ENCODE data around the gene AADAC. TPM values are rescaled to one million over a fixed set of nuclear protein-coding genes. Genes with fewer than 3 reads are reported as not detected.
"Not testable (repeated sequence)": the region's sequence is repeated elsewhere in the genome, so short reads cannot be mapped to it uniquely, and the experiment has no call there.

Gene AADAC
- total RNA-seq, 2 donors from 2014 or later, result not detected

GRCh38 chr3:151806838-151807237 lies 7.1 kb upstream of the AADAC start:
- intact Hi-C loops (cut with DNase I), result no loop called here
- DNase-seq (ENCODE audit: low spot score), result no peak
- TF ChIP-seq CTCF (IDR thresholded peaks at IDR 0.05), result no peak
- TF ChIP-seq POLR2A (IDR thresholded peaks at IDR 0.05), result no peak
- TF ChIP-seq POLR2AphosphoS5 (IDR thresholded peaks at IDR 0.05), result no peak
- Histone ChIP-seq H3K27me3 (replicated peaks; ENCODE audit: insufficient read depth) (no peaks in the 10 kb centered on the region), H3K4me1 (replicated peaks) (no peaks in the 10 kb centered on the region), H3K4me3 (no peak overlapping the region), H3K27ac (no peak overlapping the region), H3K36me3 (no peaks in the 10 kb centered on the region), H3K9me3 (no peaks in the 10 kb centered on the region)
- WGBS, result 91% methylated on average over 15 of the region's 15 CpGs

DNA sequence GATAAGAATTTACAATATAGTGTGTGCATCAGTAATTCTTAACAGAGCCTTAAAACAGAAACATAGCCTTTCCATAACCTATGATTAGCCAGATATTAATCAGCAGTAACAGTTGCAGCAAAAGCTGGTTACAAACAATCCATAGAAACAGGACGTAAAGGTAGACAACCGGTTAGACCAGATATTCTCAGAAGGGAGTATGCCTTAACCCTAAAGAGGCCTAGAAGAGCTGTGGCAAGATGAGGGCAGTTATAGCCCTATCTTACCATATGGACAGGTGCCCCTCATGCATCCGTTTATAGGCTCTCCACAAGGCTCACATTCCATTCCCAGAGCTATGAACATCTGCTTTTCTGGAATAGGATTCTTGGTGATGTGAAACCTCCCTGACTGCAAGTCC lies 5.0 kb upstream of the AADAC start:
- WGBS, result 72% methylated on average over 3 of the region's 3 CpGs
- intact Hi-C loops (cut with DNase I); H3K4me3 ChIP-seq: not testable (repeated sequence)

GRCh38 chr3:151811474-151811873 lies 2.4 kb upstream of the AADAC start:
- H3K27ac ChIP-seq, result no peak overlapping the region
- no peak overlapping the region for H3K4me3 ChIP-seq
- TF ChIP-seq CTCF (IDR thresholded peaks at IDR 0.05) (no peak), POLR2AphosphoS5 (IDR thresholded peaks at IDR 0.05) (no peak), POLR2A (IDR thresholded peaks at IDR 0.05) (no peak)
- WGBS, result 95% methylated on average over 2 of the region's 2 CpGs
- intact Hi-C loops (cut with DNase I), result no loop called here
- H3K36me3 ChIP-seq, result no peaks in the 10 kb centered on the region
- H3K4me1 ChIP-seq (replicated peaks), result no peaks in the 10 kb centered on the region
- no peaks in the 10 kb centered on the region for H3K9me3 ChIP-seq
- H3K27me3 ChIP-seq (replicated peaks; ENCODE audit: insufficient read depth), result no peaks in the 10 kb centered on the region
- no peak for DNase-seq (ENCODE audit: low spot score)

More for the DNA sequence above, 5.0 kb upstream of the AADAC start:
- DNase-seq (ENCODE audit: low spot score); H3K27ac ChIP-seq; H3K9me3 ChIP-seq; H3K4me1 ChIP-seq (replicated peaks); H3K36me3 ChIP-seq; H3K27me3 ChIP-seq (replicated peaks; ENCODE audit: insufficient read depth): not testable (repeated sequence)

- intact Hi-C loops (cut with DNase I), result no loop called here
- Histone ChIP-seq H3K4me1 (replicated peaks) (no peaks in the 10 kb centered on the region), H3K4me3 (no peak overlapping the region), H3K36me3 (no peaks in the 10 kb centered on the region), H3K27me3 (replicated peaks; ENCODE audit: insufficient read depth) (no peaks in the 10 kb centered on the region), H3K9me3 (no peaks in the 10 kb centered on the region), H3K27ac (no peak overlapping the region)
- 39% methylated on average over 3 of the region's 3 CpGs for WGBS
- TF ChIP-seq POLR2A (IDR thresholded peaks at IDR 0.05) (no peak), CTCF (IDR thresholded peaks at IDR 0.05) (no peak), POLR2AphosphoS5 (IDR thresholded peaks at IDR 0.05) (no peak)
- no peak for DNase-seq (ENCODE audit: low spot score)
Observed at GRCh38 chr3:151814588-151814987, 672 bp downstream of the AADAC start.

DNA sequence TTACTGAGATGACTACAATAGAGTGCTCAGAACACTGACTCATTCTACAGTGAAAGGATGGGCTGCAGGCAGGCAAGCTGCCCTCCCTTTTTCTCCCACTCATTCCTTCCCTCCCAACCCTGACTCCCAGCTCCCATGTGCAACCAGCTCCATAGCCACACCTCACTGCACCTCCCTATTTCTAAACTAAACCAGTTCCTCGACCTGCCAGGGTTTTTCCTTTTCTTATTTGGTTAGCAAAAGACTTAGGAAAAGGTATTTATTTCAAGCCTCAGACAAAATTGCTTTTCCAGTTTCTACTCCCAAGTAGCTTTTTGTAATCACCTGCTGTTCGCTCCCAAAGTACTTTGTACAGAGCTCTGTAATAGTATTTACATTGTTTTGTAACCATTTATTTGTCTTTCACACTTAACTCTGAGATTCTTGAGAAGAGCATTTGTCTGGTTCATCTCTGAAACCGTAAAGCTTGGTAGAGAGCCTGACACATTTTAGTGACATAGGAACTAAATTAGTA lies 2.2 kb downstream of the AADAC start:
- H3K27me3 ChIP-seq (replicated peaks; ENCODE audit: insufficient read depth), result no peaks in the 10 kb centered on the region
- H3K4me1 ChIP-seq (replicated peaks), result no peaks in the 10 kb centered on the region
- TF ChIP-seq POLR2A (IDR thresholded peaks at IDR 0.05) (no peak), POLR2AphosphoS5 (IDR thresholded peaks at IDR 0.05) (no peak), CTCF (IDR thresholded peaks at IDR 0.05) (no peak)
- 25% methylated on average over 3 of the region's 3 CpGs for WGBS
- H3K9me3 ChIP-seq, result no peaks in the 10 kb centered on the region
- no peaks in the 10 kb centered on the region for H3K36me3 ChIP-seq
- no peak overlapping the region for H3K4me3 ChIP-seq
- intact Hi-C loops (cut with DNase I), result no loop called here
- no peak overlapping the region for H3K27ac ChIP-seq
- no peak for DNase-seq (ENCODE audit: low spot score)
